GM23338 (cell line): ENCODE measurements around the gene ABL2. TPM values are rescaled to one million over a fixed set of nuclear protein-coding genes. Genes with fewer than 3 reads are reported as not detected.

Experiments
- ATAC-seq: fragments of 200-7000 bp; cut with Tn5 transposase; 3 replicates; pipeline ENCODE4 v1.9.1; 2020
- DNase-seq: peaks from one replicate; pipeline ENCODE4 v3.0.0-alpha.2; 2015; ENCODE audit warnings: low spot score
- H2AFZ ChIP-seq: fragments of 200-600 bp; sonication (generic); 2 replicates; pipeline ENCODE4 v1.8.0; 2016; ENCODE audit warnings: antibody characterized with exemption, mild to moderate bottlenecking, moderate library complexity
- H3F3A ChIP-seq: fragments of 200-600 bp; sonication (generic); replicated peaks from 2 replicates; pipeline ENCODE4 v1.8.0; 2017; ENCODE audit warnings: antibody characterized with exemption, mixed run types, low read depth
- H3K27ac ChIP-seq: fragments of 200-600 bp; sonication (generic); 2 replicates; pipeline ENCODE4 v1.6.1; 2016; ENCODE audit warnings: low read depth
- H3K27me3 ChIP-seq: fragments of 200-600 bp; sonication (generic); 2 replicates; pipeline ENCODE4 v1.8.0; 2016; ENCODE audit warnings: mild to moderate bottlenecking, mixed run types, moderate library complexity; ENCODE audit not compliant: insufficient read depth
- H3K36me3 ChIP-seq: fragments of 200-600 bp; sonication (generic); 2 replicates; pipeline ENCODE4 v1.8.0; 2016; ENCODE audit warnings: mild to moderate bottlenecking; ENCODE audit not compliant: insufficient read depth
- H3K4me1 ChIP-seq: fragments of 200-600 bp; sonication (generic); 2 replicates; pipeline ENCODE4 v1.8.0; 2016; ENCODE audit warnings: mild to moderate bottlenecking, moderate library complexity; ENCODE audit not compliant: insufficient read depth
- H3K4me2 ChIP-seq: fragments of 200-600 bp; sonication (generic); 2 replicates; pipeline ENCODE4 v1.7.1; 2017; ENCODE audit warnings: mixed run types
- H3K4me3 ChIP-seq: fragments of 200-600 bp; sonication (generic); 2 replicates; pipeline ENCODE4 v1.6.1; 2016; ENCODE audit warnings: mixed run types
- H3K79me2 ChIP-seq: fragments of 200-600 bp; sonication (generic); replicated peaks from 2 replicates; pipeline ENCODE4 v1.8.0; 2017; ENCODE audit warnings: mild to moderate bottlenecking; ENCODE audit not compliant: insufficient read depth
- H3K9me2 ChIP-seq: fragments of 200-600 bp; sonication (generic); 2 replicates; pipeline ENCODE4 v1.8.0; 2017; ENCODE audit not compliant: insufficient read depth
- H4K20me1 ChIP-seq: fragments of 200-600 bp; sonication (generic); replicated peaks from 2 replicates; pipeline ENCODE4 v1.8.0; 2017; ENCODE audit warnings: mild to moderate bottlenecking; ENCODE audit not compliant: insufficient read depth
- H3K27ac Mint-ChIP-seq: 2 replicates; pipeline ENCODE4 v1.8.0; 2020; ENCODE audit warnings: inconsistent platforms, mild to moderate bottlenecking, moderate library complexity, mixed read lengths
- H3K27me3 Mint-ChIP-seq: 3 replicates; pipeline ENCODE4 v1.8.0; 2022; ENCODE audit warnings: low read depth, mild to moderate bottlenecking, moderate library complexity, mixed read lengths, inconsistent platforms; ENCODE audit not compliant: insufficient read depth, poor library complexity
- H3K36me3 Mint-ChIP-seq: 3 replicates; pipeline ENCODE4 v1.8.0; 2021; ENCODE audit warnings: low read depth, mild to moderate bottlenecking, inconsistent platforms, moderate library complexity, mixed read lengths
- H3K4me1 Mint-ChIP-seq: 3 replicates; pipeline ENCODE4 v1.8.0; 2020; ENCODE audit warnings: mild to moderate bottlenecking, inconsistent platforms, mixed read lengths
- H3K4me3 Mint-ChIP-seq: 3 replicates; pipeline ENCODE4 v1.8.0; 2021; ENCODE audit warnings: moderate library complexity, mild to moderate bottlenecking, inconsistent platforms, mixed read lengths
- H3K9me3 Mint-ChIP-seq: 3 replicates; pipeline ENCODE4 v1.8.0; 2020; ENCODE audit warnings: moderate library complexity, mild to moderate bottlenecking, inconsistent platforms, mixed read lengths
- CTCF ChIP-seq, 2 experiments: fragments of 200-600 bp in 1 of 2; sonication (generic) in 1 of 2; conservative IDR thresholded peaks; 2 replicates each; pipeline versions ENCODE4 v1.5.1 to v1.6.1; 2016 to 2017; ENCODE audit warnings: antibody characterized with exemption in 2 of 2, low read depth in 2 of 2, mild to moderate bottlenecking in 2 of 2, moderate library complexity in 1 of 2
- EZH2phosphoT487 ChIP-seq: fragments of 200-600 bp; sonication (generic); IDR thresholded peaks from one replicate; pipeline ENCODE4 v1.8.1; 2018; ENCODE audit warnings: antibody characterized with exemption; ENCODE audit not compliant: unreplicated experiment
- NANOG ChIP-seq: IDR thresholded peaks from 2 replicates; pipeline ENCODE4 v1.6.1; 2016; ENCODE audit warnings: antibody characterized with exemption, borderline replicate concordance
- REST ChIP-seq: IDR thresholded peaks from one replicate; pipeline ENCODE4 v1.6.1; 2018; ENCODE audit warnings: antibody characterized with exemption; ENCODE audit not compliant: unreplicated experiment
- STAT1 ChIP-seq: IDR thresholded peaks from one replicate; pipeline ENCODE4 v1.6.1; 2016; ENCODE audit warnings: antibody characterized with exemption; ENCODE audit not compliant: unreplicated experiment
- ZNF114 ChIP-seq: fragments of 250-450 bp; sonication (Bioruptor Pico); IDR thresholded peaks from 2 replicates; pipeline ENCODE4 v1.5.0; 2020; ENCODE audit warnings: mild to moderate bottlenecking, moderate library complexity
- ZNF331 ChIP-seq: fragments of 250-450 bp; sonication (Bioruptor Pico); IDR thresholded peaks from 2 replicates; pipeline ENCODE4 v1.5.0; 2020; ENCODE audit warnings: low read depth, mild to moderate bottlenecking, moderate library complexity
- ZNF462 ChIP-seq: fragments of 250-450 bp; sonication (Bioruptor Pico); IDR thresholded peaks from 2 replicates; pipeline ENCODE4 v1.5.0; 2020; ENCODE audit warnings: mild to moderate bottlenecking, moderate library complexity
- polyA plus RNA-seq: library from polyadenylated mRNA; unstranded; fragments of >200 nt; fragmentation: Nextera tagmentation; extraction: Ambion mirVana; gene quantifications from 2 replicates; pipeline ENCODE4 v1.2.1, GENCODE V29; 2016
- total RNA-seq: library from RNA; depleted of rRNA; stranded (reverse); fragments of >200 nt; shearing (Covaris generic); gene quantifications from 2 replicates; pipeline ENCODE4 v1.2.3, GENCODE V29; 2014

Gene ABL2
- total and polyA plus RNA-seq, 2 experiments from 2014 or later = 5.8 to 22.7 TPM

- Mint-ChIP-seq H3K27me3 (no peaks in the 10 kb centered on the region), H3K9me3 (no peaks in the 10 kb centered on the region), H3K36me3 (no peaks in the 10 kb centered on the region), H3K4me1 (peaks cover 5% of the 10 kb centered on the region; the same call in 2 of the 3 replicates), H3K4me3 (no peak overlapping the region), H3K27ac (no peak overlapping the region)
- H4K20me1 ChIP-seq = no peaks in the 10 kb centered on the region
- H3F3A ChIP-seq = no peaks in the 10 kb centered on the region
- H3K4me3 ChIP-seq = no peak overlapping the region
- no peaks in the 10 kb centered on the region for H3K9me2 ChIP-seq
- no peak overlapping the region for H2AFZ ChIP-seq
- H3K36me3 ChIP-seq = no peaks in the 10 kb centered on the region
- H3K4me2 ChIP-seq = no peak overlapping the region
- no peak for DNase-seq
- no peaks in the 10 kb centered on the region for H3K4me1 ChIP-seq
- ATAC-seq = no peak
- no peak overlapping the region for H3K27ac ChIP-seq
- H3K79me2 ChIP-seq = no peaks in the 10 kb centered on the region
- no peaks in the 10 kb centered on the region for H3K27me3 ChIP-seq
- no peak for TF ChIP-seq ZNF462 (CRISPR knock-in tag)
- no peak for TF ChIP-seq ZNF114 (CRISPR knock-in tag)
- TF ChIP-seq REST = no peak
- no peak for TF ChIP-seq ZNF331 (CRISPR knock-in tag)
- no peak for TF ChIP-seq CTCF (conservative IDR thresholded peaks at IDR 0.05; ENCODE audit: low read depth in 2 of 2)
- TF ChIP-seq NANOG = no peak
- no peak for TF ChIP-seq STAT1
- no peak for TF ChIP-seq EZH2phosphoT487
Observed at GRCh38 chr1:179264507-179264906, 35.0 kb upstream of the ABL2 start.
